T-cell (primary cell): ENCODE results near the gene RSPH9. TPM values are rescaled to one million over a fixed set of nuclear protein-coding genes. Genes with fewer than 3 reads are reported as not detected.

Experiments
- ATAC-seq, 4 experiments: fragments of 200-7000 bp in 3 of 4; fragments of 150-1000 bp in 1 of 4; cut with Tn5 transposase; replicated peaks in 1 of 4; 1 replicate in 3 of 4; 2 replicates in 1 of 4; pipeline ENCODE4 v1.10.0; 2021; ENCODE audit warnings: moderate library complexity in 3 of 4, mild to moderate bottlenecking in 2 of 4, moderate number of reproducible peaks in 1 of 4
- CTCF ChIA-PET, 2 donors: fragments of 300-600 bp; sonication (Branson Sonifier 250); formaldehyde crosslinking; loops; one replicate each; lab custom pipeline; 2022; ENCODE audit warnings: antibody characterized with exemption in 2 of 2; lab: Charles Lee
- POLR2A ChIA-PET, 2 donors: fragments of 300-600 bp; sonication (Branson Sonifier 250); formaldehyde crosslinking; loops; one replicate each; lab custom pipeline; 2022; ENCODE audit warnings: antibody characterized with exemption in 2 of 2; lab: Charles Lee
- DNase-seq, 35 experiments: peaks; one replicate each; pipeline versions ENCODE4 v3.0.0 to v3.0.0-alpha.2; 2013 to 2023
- H3K27ac ChIP-seq: one replicate; pipeline ENCODE4 v1.5.1; 2013; ENCODE audit warnings: low read length
- H3K27me3 ChIP-seq, 2 experiments: replicated peaks in 1 of 2; 1 replicate in 1 of 2; 2 replicates in 1 of 2; pipeline versions ENCODE4 v1.6.1 to v1.7.0; 2013; ENCODE audit warnings: low read length in 1 of 2, mixed read lengths in 1 of 2; ENCODE audit not compliant: control insufficient read depth in 2 of 2, insufficient read depth in 2 of 2; ENCODE audit errors: extremely low read depth in 1 of 2
- H3K36me3 ChIP-seq, 2 donors: 1 replicate in 1 of 2; 2 replicates in 1 of 2; pipeline versions ENCODE4 v1.6.1 to v1.7.0; 2013; ENCODE audit warnings: low read length in 1 of 2; ENCODE audit not compliant: control insufficient read depth in 2 of 2, insufficient read depth in 1 of 2; ENCODE audit errors: extremely low read depth in 1 of 2
- H3K4me1 ChIP-seq, 2 experiments: 1 replicate in 1 of 2; 2 replicates in 1 of 2; pipeline versions ENCODE4 v1.6.1 to v1.7.0; 2013; ENCODE audit warnings: low read length in 2 of 2, mixed read lengths in 1 of 2; ENCODE audit not compliant: insufficient read depth in 2 of 2, control insufficient read depth in 1 of 2; ENCODE audit errors: extremely low read depth in 1 of 2
- H3K4me3 ChIP-seq, 2 donors: 1 replicate in 1 of 2; 2 replicates in 1 of 2; pipeline versions ENCODE4 v1.5.1 to v1.7.0; 2013; ENCODE audit warnings: mild to moderate bottlenecking in 2 of 2, low read length in 1 of 2, moderate library complexity in 1 of 2; ENCODE audit not compliant: control insufficient read depth in 1 of 2; ENCODE audit errors: extremely low read depth in 1 of 2
- H3K9me3 ChIP-seq: 2 replicates; pipeline ENCODE4 v1.7.0; 2013
- H3K27ac Mint-ChIP-seq, 2 donors: one replicate each; pipeline ENCODE4 v1.8.0; 2020 to 2021; ENCODE audit warnings: mild to moderate bottlenecking in 2 of 2, mixed read lengths in 2 of 2
- H3K27me3 Mint-ChIP-seq, 2 donors: one replicate each; pipeline ENCODE4 v1.8.0; 2021 to 2022; ENCODE audit warnings: mixed read lengths in 2 of 2
- H3K36me3 Mint-ChIP-seq: one replicate; pipeline ENCODE4 v1.8.0; 2021; ENCODE audit warnings: mixed read lengths
- H3K4me1 Mint-ChIP-seq, 3 donors: one replicate each; pipeline ENCODE4 v1.8.0; 2020 to 2022; ENCODE audit warnings: mixed read lengths in 3 of 3, mild to moderate bottlenecking in 1 of 3
- H3K4me3 Mint-ChIP-seq, 3 donors: one replicate each; pipeline ENCODE4 v1.8.0; 2020 to 2022; ENCODE audit warnings: mild to moderate bottlenecking in 3 of 3, mixed read lengths in 3 of 3, moderate library complexity in 3 of 3
- H3K9me3 Mint-ChIP-seq, 3 donors: one replicate each; pipeline ENCODE4 v1.8.0; 2020 to 2022; ENCODE audit warnings: mixed read lengths in 3 of 3
- WGBS: methylation state at CpG from one replicate; pipeline ENCODE4 v1.1.5; 2013; ENCODE audit warnings: missing lambda C conversion rate; ENCODE audit not compliant: insufficient coverage; 5-methylcytosine and 5-hydroxymethylcytosine counted together
- total RNA-seq, 35 experiments: library from RNA in 6 of 35; stranded (reverse) in 6 of 35; fragments of 120-200 nt in 1 of 35; gene quantifications; one replicate each; pipeline versions ENCODE4 v1.2.1 to v1.2.4 and lab custom pipeline; 2013 to 2026

RSPH9 gene
- total RNA-seq, 5 donors from 2014 or later (not counting 1 experiment from before 2014, with no cell fraction given), result not detected

- Mint-ChIP-seq H3K27ac (no peak overlapping the region), H3K4me3 (no peak overlapping the region), H3K27me3 (no peaks in the 10 kb centered on the region), H3K9me3 (no peaks in the 10 kb centered on the region), H3K4me1 (peaks cover 4 to 8% (median 6%) of the 10 kb centered on the region in 3 donors), H3K36me3 (peaks cover 39% of the 10 kb centered on the region)
- ChIA-PET CTCF (no interaction called here), POLR2A (no interaction called here)
- Histone ChIP-seq H3K27ac (no peak overlapping the region), H3K27me3 (no peaks in the 10 kb centered on the region), H3K36me3 (peaks cover 38 to 61% of the 10 kb centered on the region in 2 donors), H3K4me3 (no peak overlapping the region), H3K4me1 (peaks cover 0 to under 1% of the 10 kb centered on the region in 2 experiments), H3K9me3 (no peaks in the 10 kb centered on the region)
- no peak for DNase-seq
- 98% methylated on average over 10 of the region's 10 CpGs for WGBS
- no peak for ATAC-seq
These were observed 23.0 kb upstream of the RSPH9 start for GRCh38 chr6:43621836-43622180.

GRCh38 chr6:43622541-43622940 is 22.3 kb upstream of the RSPH9 start:
- Histone ChIP-seq H3K36me3 (peaks cover 38 to 60% of the 10 kb centered on the region in 2 donors), H3K27ac (no peak overlapping the region), H3K4me1 (peaks cover 3 to 8% of the 10 kb centered on the region in 2 experiments), H3K9me3 (no peaks in the 10 kb centered on the region), H3K27me3 (no peaks in the 10 kb centered on the region), H3K4me3 (no peak overlapping the region)
- H3K27me3 Mint-ChIP-seq, result no peaks in the 10 kb centered on the region
- no peak overlapping the region for H3K4me3 Mint-ChIP-seq
- H3K4me1 Mint-ChIP-seq, result peaks cover 11 to 15% (median 13%) of the 10 kb centered on the region in 3 donors
- peaks cover 41% of the 10 kb centered on the region for H3K36me3 Mint-ChIP-seq
- DNase-seq (no peak), ATAC-seq (no peak)
- CTCF ChIA-PET, result no interaction called here
- no peak overlapping the region for H3K27ac Mint-ChIP-seq
- POLR2A ChIA-PET, result no interaction called here
- 97% methylated on average over 10 of the region's 10 CpGs for WGBS
- H3K9me3 Mint-ChIP-seq, result no peaks in the 10 kb centered on the region

GRCh38 chr6:43623880-43624785 is 20.7 kb upstream of the RSPH9 start:
- POLR2A ChIA-PET, result no interaction called here

GRCh38 chr6:43624786-43625288 is 20.0 kb upstream of the RSPH9 start:
- POLR2A ChIA-PET, result no interaction called here
- WGBS, result 100% methylated on average over 5 of the region's 7 CpGs
- Mint-ChIP-seq H3K27me3 (no peaks in the 10 kb centered on the region), H3K4me3 (no peak overlapping the region), H3K4me1 (peaks cover 24 to 33% (median 29%) of the 10 kb centered on the region in 3 donors), H3K36me3 (peaks cover 37% of the 10 kb centered on the region), H3K9me3 (no peaks in the 10 kb centered on the region), H3K27ac (peak overlapping the region in 1 of 2 donors; percentile 65)
- no peak for ATAC-seq
- Histone ChIP-seq H3K27me3 (no peaks in the 10 kb centered on the region), H3K27ac (no peak overlapping the region), H3K36me3 (peaks cover 38 to 58% of the 10 kb centered on the region in 2 donors), H3K4me3 (no peak overlapping the region), H3K4me1 (peaks cover 6 to 24% of the 10 kb centered on the region in 2 experiments), H3K9me3 (no peaks in the 10 kb centered on the region)
- no peak for DNase-seq
- CTCF ChIA-PET, result no interaction called here

More at GRCh38 chr6:43623880-43624785, 20.7 kb upstream of the RSPH9 start:
- Mint-ChIP-seq H3K4me3 (no peak overlapping the region), H3K9me3 (no peaks in the 10 kb centered on the region), H3K27me3 (no peaks in the 10 kb centered on the region), H3K36me3 (peaks cover 41% of the 10 kb centered on the region), H3K4me1 (peaks cover 20 to 27% (median 27%) of the 10 kb centered on the region in 3 donors), H3K27ac (peak overlapping the region; percentile 48 to 65)
- WGBS, result 96% methylated on average over 10 of the region's 12 CpGs
- no peaks in the 10 kb centered on the region for H3K27me3 ChIP-seq
- no peaks in the 10 kb centered on the region for H3K9me3 ChIP-seq
- H3K4me1 ChIP-seq, result peaks cover 6 to 19% of the 10 kb centered on the region in 2 experiments
- no peak for DNase-seq
- H3K27ac ChIP-seq, result no peak overlapping the region
- no peak for ATAC-seq
- CTCF ChIA-PET, result interaction anchor here in 1 of 2 donors (0.7 kb wide), 1 partner anchor 94 kb away, joined by 4 read pairs; no protein-coding TSS in a partner anchor
- no peak overlapping the region for H3K4me3 ChIP-seq
- H3K36me3 ChIP-seq, result peaks cover 38 to 60% of the 10 kb centered on the region in 2 donors

- Mint-ChIP-seq H3K4me3 (no peak overlapping the region), H3K9me3 (no peaks in the 10 kb centered on the region), H3K36me3 (peaks cover 36% of the 10 kb centered on the region), H3K4me1 (peaks cover 29 to 39% (median 34%) of the 10 kb centered on the region in 3 donors), H3K27ac (no peak overlapping the region), H3K27me3 (no peaks in the 10 kb centered on the region)
- no peaks in the 10 kb centered on the region for H3K27me3 ChIP-seq
- H3K9me3 ChIP-seq, result no peaks in the 10 kb centered on the region
- DNase-seq (no peak), ATAC-seq (no peak)
- ChIA-PET POLR2A (no interaction called here), CTCF (no interaction called here)
- no peak overlapping the region for H3K4me3 ChIP-seq
- H3K4me1 ChIP-seq, result peaks cover 9 to 30% of the 10 kb centered on the region in 2 experiments
- H3K36me3 ChIP-seq, result peaks cover 38 to 51% of the 10 kb centered on the region in 2 donors
- H3K27ac ChIP-seq, result no peak overlapping the region
- WGBS, result 97% methylated on average over 11 of the region's 16 CpGs
These were observed 19.3 kb upstream of the RSPH9 start for GRCh38 chr6:43625393-43625992.
